Tongue (tissue), 2 donors: ENCODE measurements around the gene ACTA1. TPM values are rescaled to one million over a fixed set of nuclear protein-coding genes. Genes with fewer than 3 reads are reported as not detected.
"Not testable (repeated sequence)": the region's sequence is repeated elsewhere in the genome, so short reads cannot be mapped to it uniquely, and the experiment has no call there.

ENCODE experiments used
- DNase-seq: peaks from one replicate; pipeline ENCODE4 v3.0.0-alpha.2; 2015
- total RNA-seq: library from RNA; depleted of rRNA; stranded (reverse); fragments of >200 nt; gene quantifications from one replicate; pipeline ENCODE4 v1.2.3, GENCODE V29; 2014

Gene ACTA1
- total RNA-seq = 4,424 TPM

- DNase-seq = peak; percentile 83
Observed at GRCh38 chr1:229434005-229434640, at the start of gene ACTA1. ACTA1 (minus strand) TSS chr1:229434094; CDS start chr1:229433115, 979 bp downstream.

GRCh38 chr1:229482511-229482910, 48.6 kb upstream of the ACTA1 start:
- no peak for DNase-seq

- DNase-seq = no peak
Observed at GRCh38 chr1:229480495-229480894, 46.6 kb upstream of the ACTA1 start.

- no peak for DNase-seq
Observed at GRCh38 chr1:229479660-229480399, 45.9 kb upstream of the ACTA1 start.

GRCh38 chr1:229478852-229479251, 45.0 kb upstream of the ACTA1 start:
- DNase-seq = no peak

GRCh38 chr1:229475859-229476258, 42.0 kb upstream of the ACTA1 start:
- DNase-seq = not testable (repeated sequence)

GRCh38 chr1:229474509-229474908, 40.6 kb upstream of the ACTA1 start:
- DNase-seq = no peak

GRCh38 chr1:229471175-229471574, 37.3 kb upstream of the ACTA1 start:
- no peak for DNase-seq

- no peak for DNase-seq
Observed at GRCh38 chr1:229470406-229471043, 36.6 kb upstream of the ACTA1 start.

- no peak for DNase-seq
Observed at GRCh38 chr1:229466887-229467286, 33.0 kb upstream of the ACTA1 start.

GRCh38 chr1:229464672-229465071, 30.8 kb upstream of the ACTA1 start:
- DNase-seq = no peak

- DNase-seq = no peak
Observed at GRCh38 chr1:229461032-229461668, 27.3 kb upstream of the ACTA1 start.

GRCh38 chr1:229459815-229460214, 25.9 kb upstream of the ACTA1 start:
- DNase-seq = no peak

GRCh38 chr1:229457436-229457835, 23.5 kb upstream of the ACTA1 start:
- no peak for DNase-seq

- no peak for DNase-seq
Observed at GRCh38 chr1:229456016-229456415, 22.1 kb upstream of the ACTA1 start.

GRCh38 chr1:229454056-229454455, 20.2 kb upstream of the ACTA1 start:
- no peak for DNase-seq

- DNase-seq = peak; percentile 24
Observed at GRCh38 chr1:229452956-229453801, 19.3 kb upstream of the ACTA1 start.

GRCh38 chr1:229448845-229449244, 15.0 kb upstream of the ACTA1 start:
- no peak for DNase-seq

- no peak for DNase-seq
Observed at GRCh38 chr1:229448354-229448753, 14.5 kb upstream of the ACTA1 start.

- no peak for DNase-seq
Observed at GRCh38 chr1:229447809-229448252, 13.9 kb upstream of the ACTA1 start.

GRCh38 chr1:229445828-229446227, 11.9 kb upstream of the ACTA1 start:
- no peak for DNase-seq
